ENCODE measurements around the gene OLIG1.

- TF ChIP-seq CTCF (conservative IDR thresholded peaks at IDR 0.05; ENCODE audit: low read depth, low read length) = no peak
- TF ChIP-seq EZH2phosphoT487 (IDR thresholded peaks at IDR 0.05; ENCODE audit: borderline replicate concordance, low read length) = no peak
- TF ChIP-seq EZH2 (IDR thresholded peaks at IDR 0.05; ENCODE audit: low read length, unreplicated experiment) = no peak
Measured at GRCh38 chr21:33024201-33025103, 45.5 kb upstream of the OLIG1 start.

Measured in PC-3 (cell line).